EL (cell line): ENCODE data around the gene DRG1.
A peak's percentile ranks its signal among the peaks of the same experiment; 100 is the strongest.
"Not testable (repeated sequence)": the region's sequence is repeated elsewhere in the genome, so short reads cannot be mapped to it uniquely, and the experiment has no call there.

Source experiments
- DNase-seq: peaks from one replicate; pipeline ENCODE4 v3.0.0-alpha.2; 2016

DRG1 gene

GRCh38 chr22:31399211-31400022 is at the start of gene DRG1:
DRG1 (plus strand) TSS chr22:31399604; CDS start chr22:31399684, 80 bp downstream.
- DNase-seq = peak; percentile 97

GRCh38 chr22:31349960-31350359 is 49.4 kb upstream of the DRG1 start:
- DNase-seq = no peak

DNA sequence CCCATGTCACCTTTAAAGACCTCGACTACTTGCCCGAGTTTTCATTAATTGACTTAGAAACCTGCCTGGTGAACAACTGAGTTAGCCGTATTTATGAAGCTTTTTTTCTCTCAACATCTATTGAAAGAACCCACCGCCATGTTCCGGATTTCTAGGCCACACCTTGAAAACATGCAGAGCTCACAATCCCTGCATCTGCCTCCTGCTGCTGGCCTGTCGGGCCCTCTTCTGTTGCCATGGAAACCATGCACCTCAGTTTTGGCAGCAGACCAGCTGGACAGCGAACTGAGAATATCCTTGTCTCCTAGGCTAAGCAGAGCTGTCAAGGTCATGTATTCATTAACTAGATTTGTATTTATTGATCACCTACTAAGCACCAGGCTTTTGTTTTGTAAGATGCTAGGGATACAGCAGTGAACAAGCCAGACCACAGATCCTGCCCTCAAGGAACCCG is 49.0 kb upstream of the DRG1 start:
- DNase-seq = no peak

- DNase-seq = no peak
These were observed 44.9 kb upstream of the DRG1 start for GRCh38 chr22:31354515-31354914.

DNA sequence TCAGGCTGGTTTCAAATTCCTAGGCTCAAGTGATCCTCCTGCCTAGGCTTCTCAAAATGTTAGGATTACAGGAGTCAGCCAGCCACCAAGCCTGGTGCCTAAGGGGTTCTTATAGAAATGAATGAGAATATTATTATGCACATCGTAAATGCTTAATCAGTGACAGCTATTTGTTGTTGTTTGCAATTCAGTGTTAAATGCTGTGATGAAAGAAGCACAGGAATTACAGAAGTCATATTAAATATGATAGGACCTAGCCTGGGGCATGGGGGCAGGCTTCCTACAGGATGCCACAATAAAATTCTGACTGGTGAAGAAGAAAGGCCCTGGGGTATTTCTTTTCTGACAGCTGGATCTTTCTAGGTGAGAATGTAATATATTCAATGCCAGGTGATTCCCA is 39.4 kb upstream of the DRG1 start:
- no peak for DNase-seq

DNA sequence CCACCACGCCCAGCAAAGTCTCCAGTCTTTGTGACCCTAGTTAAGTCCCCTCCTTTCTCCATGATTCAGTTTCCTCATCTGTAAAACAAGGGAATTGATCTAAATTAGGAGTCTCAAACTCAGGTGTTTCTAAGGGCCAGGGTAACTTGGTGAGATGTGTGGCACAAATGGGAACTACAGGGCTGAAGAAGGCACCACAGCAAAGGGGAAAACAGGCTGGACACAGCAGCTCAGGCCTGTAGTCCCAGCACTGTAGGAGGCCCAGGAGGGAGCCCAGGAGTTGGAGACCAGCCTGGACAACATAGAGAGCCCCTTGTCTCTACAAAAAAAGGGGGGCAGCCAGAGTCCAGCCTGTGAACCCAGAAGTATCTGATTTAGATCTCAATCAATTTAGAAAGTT is 37.7 kb upstream of the DRG1 start:
- no peak for DNase-seq

DNA sequence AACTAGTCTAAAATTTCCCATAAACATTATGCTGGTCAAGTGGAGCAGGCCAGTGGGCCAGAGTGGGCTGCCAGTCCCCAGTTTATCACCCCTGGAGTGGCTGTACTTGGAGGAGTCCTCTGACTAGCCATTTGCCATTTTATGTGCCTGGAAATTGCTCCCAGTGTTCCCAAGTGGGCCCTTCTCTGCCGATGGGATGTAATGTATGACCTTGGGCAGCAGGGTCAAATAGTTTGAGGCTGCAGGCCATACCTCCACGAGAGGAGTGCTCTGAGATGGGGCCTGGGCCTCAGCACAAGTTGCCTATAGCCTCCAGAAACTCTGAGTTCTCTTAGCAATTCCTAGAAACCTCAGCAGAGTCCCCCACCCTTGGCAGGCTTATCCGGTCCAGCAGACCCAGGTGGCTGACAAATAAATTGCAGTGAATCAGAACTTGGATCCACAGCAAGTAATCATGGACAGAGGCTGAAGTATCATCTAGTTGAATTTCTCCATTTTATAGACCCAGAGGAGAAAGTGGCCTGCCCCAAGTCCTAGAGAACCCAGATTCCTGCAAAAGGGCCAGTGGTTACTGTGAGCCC is 35.4 kb upstream of the DRG1 start:
- DNase-seq = no peak

GRCh38 chr22:31367426-31367825 is 32.0 kb upstream of the DRG1 start:
- DNase-seq = no peak

- DNase-seq = no peak
These were observed 21.8 kb upstream of the DRG1 start for GRCh38 chr22:31377612-31378011.

GRCh38 chr22:31378123-31378522 is 21.3 kb upstream of the DRG1 start:
- no peak for DNase-seq

GRCh38 chr22:31378651-31379050 is 20.8 kb upstream of the DRG1 start:
- not testable (repeated sequence) for DNase-seq

DNA sequence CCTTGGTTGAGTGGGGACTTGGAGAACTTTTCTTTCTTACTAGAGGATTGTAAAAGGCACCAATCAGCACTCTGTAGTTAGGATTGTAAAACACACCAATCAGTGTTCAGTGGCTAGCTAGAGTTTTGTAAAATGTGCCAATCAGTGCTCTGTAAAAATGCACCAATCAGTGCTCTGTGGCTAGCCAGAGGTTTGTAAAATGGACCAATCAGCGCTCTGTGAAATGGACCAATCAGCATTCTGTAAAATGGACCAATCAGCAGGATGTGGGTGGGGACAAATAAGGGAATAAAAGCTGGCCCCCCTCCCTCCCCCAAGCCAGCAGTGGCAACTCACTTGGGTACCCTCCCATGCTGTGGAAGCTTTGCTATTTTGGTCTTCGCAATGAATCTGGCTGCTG is 5.5 kb upstream of the DRG1 start:
- DNase-seq = no peak

DNA sequence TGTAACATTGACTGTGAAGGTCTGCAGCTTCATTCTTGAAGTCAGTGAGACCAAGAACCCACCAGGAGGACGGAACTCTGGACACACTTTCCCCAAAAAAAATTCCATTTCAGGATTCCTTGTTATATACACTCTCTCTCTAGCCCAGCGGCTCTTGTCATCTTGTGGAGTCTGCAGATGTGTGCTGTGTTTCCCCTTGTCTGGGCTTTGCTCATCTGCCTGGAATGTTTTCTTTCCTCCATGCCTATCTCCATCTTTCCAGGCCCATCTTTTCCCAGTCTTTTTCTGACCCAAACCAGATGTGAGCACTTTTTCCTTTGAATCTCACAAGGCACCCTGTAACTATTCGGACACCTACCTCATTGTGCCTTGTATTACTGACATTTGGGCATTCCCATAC is 5.1 kb upstream of the DRG1 start:
- peak; percentile 45 for DNase-seq

- DNase-seq = no peak
These were observed 1.2 kb upstream of the DRG1 start for GRCh38 chr22:31398231-31398630.

- DNase-seq = peak; percentile 23
These were observed 606 bp downstream of the DRG1 start for GRCh38 chr22:31400023-31400397.

GRCh38 chr22:31402350-31402749 is 2.9 kb downstream of the DRG1 start:
- not testable (repeated sequence) for DNase-seq

DNA sequence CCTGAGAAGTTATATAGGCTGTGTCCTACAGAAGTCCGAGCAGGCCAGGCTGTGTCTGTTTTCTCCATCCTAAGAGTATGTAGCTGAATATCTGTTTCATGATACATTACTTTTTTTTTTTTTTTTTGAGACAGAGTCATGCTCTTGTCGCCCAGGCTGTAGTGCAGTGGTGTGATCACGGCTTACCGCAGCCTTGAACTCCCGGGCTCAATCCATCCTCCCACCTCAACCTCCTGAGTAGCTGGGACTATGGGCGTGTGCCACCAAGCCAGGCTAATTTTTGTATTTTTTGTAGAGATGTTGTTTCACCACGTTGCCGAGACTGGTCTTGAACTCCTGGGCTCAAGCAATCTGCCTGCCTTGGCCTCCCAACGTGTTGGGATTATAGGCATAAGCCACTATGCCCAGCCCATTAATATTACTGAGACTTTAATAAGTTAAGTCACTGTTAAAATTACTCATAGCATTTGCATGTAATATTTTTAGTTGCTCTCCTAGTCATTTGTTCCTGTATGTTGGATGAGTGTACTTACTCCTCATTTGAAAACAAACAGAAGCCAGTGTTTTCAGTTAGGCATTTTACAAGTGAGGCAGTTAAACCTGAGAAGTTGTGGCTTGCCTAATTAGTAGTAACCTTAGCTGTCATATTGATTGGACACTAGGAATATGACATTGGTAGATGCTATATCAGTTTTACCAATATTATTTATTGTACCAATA is 26.1 kb downstream of the DRG1 start:
- DNase-seq = peak; percentile 5

DNA sequence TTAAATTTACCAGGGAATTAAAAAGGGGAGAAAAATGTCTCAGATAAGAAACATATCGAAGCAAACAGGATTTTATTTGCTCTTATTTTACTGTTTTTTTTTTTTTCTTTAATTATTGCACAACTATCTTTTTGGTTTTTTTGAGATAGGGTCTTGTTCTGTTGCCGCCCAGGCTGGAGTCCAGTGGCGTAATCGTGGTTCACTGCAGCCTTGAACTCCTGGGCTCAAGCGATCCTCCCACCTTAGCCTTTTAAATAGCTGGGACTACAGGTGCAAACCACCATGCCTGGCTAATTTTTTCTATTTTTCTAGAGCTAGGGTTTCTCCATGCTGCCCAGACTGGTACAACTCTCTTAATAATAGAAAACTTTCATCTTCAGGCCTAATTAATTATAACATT is 32.5 kb downstream of the DRG1 start:
- no peak for DNase-seq

DNA sequence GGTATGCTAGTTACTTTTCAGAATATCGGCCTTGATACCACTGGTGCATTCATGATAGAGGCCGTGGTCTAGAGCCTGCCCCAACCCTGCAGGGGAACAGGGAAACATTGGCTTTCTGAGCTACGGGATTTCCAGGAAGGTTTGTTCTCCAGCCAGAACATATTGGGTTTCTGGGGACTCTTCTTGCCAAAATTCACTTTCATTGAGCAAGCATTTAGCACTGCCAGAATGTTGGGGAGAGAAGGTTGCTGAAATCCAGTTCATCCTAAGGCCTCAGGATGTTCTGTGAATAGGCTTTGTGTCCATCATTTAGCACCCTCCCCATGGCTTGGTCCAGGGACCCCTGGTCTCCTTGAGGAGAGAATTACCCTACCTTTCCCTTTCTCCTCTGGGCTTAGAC is 36.7 kb downstream of the DRG1 start:
- no peak for DNase-seq

DNA sequence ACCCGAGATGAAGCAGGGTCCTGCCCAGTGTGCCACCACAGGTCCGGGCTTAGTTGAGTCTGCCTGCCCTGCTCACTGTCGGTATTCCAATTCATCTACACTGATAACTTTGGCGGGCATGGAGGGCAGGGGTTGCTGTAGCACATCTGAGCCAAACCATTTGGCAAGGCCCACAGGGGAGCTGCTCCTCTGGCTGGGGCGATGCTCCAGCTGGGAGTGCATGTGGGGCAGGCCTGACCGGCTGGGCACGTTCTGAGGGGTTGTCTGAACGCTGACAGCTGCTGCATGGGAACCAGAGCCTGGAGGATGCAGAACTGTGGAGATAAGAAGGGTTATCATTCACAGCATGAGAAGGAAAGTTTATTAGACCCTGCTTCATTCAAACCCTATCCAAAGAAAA is 40.4 kb downstream of the DRG1 start:
- DNase-seq = no peak

DNA sequence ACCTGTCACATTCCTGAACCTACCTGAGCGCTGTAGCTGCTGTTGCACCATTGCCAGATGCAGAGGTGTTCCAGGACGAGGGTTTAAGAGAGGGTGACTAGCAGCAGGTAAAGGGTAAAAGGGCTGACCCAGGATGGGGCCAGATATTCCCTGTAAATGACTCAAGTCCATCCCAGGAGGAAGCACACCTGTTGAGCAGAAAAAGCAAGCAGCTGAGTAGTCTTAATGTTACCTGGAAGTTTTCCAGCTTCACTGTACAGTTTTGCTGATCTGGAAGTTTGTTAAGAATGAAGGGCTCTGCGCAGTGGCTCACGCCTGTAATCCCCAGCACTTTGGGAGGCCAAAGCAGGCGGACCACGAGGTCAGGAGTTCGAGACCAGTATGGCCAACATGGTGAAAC is 41.3 kb downstream of the DRG1 start:
- no peak for DNase-seq

- no peak for DNase-seq
These were observed 42.2 kb downstream of the DRG1 start for GRCh38 chr22:31441652-31442051.

GRCh38 chr22:31442768-31443489 is 43.5 kb downstream of the DRG1 start:
- no peak for DNase-seq
